T-cell (primary cell): ENCODE data around the gene HS6ST1. TPM values are rescaled to one million over a fixed set of nuclear protein-coding genes. Genes with fewer than 3 reads are reported as not detected.
"Not testable (repeated sequence)": the region's sequence is repeated elsewhere in the genome, so short reads cannot be mapped to it uniquely, and the experiment has no call there.

Source experiments
- ATAC-seq, 4 experiments: fragments of 200-7000 bp in 3 of 4; fragments of 150-1000 bp in 1 of 4; cut with Tn5 transposase; replicated peaks in 1 of 4; 1 replicate in 3 of 4; 2 replicates in 1 of 4; pipeline ENCODE4 v1.10.0; 2021; ENCODE audit warnings: moderate library complexity in 3 of 4, mild to moderate bottlenecking in 2 of 4, moderate number of reproducible peaks in 1 of 4
- CTCF ChIA-PET, 2 donors: fragments of 300-600 bp; sonication (Branson Sonifier 250); formaldehyde crosslinking; loops; one replicate each; lab custom pipeline; 2022; ENCODE audit warnings: antibody characterized with exemption in 2 of 2; lab: Charles Lee
- POLR2A ChIA-PET, 2 donors: fragments of 300-600 bp; sonication (Branson Sonifier 250); formaldehyde crosslinking; loops; one replicate each; lab custom pipeline; 2022; ENCODE audit warnings: antibody characterized with exemption in 2 of 2; lab: Charles Lee
- DNase-seq, 35 experiments: peaks; one replicate each; pipeline versions ENCODE4 v3.0.0 to v3.0.0-alpha.2; 2013 to 2023
- H3K27ac ChIP-seq: one replicate; pipeline ENCODE4 v1.5.1; 2013; ENCODE audit warnings: low read length
- H3K27me3 ChIP-seq, 2 experiments: replicated peaks in 1 of 2; 1 replicate in 1 of 2; 2 replicates in 1 of 2; pipeline versions ENCODE4 v1.6.1 to v1.7.0; 2013; ENCODE audit warnings: low read length in 1 of 2, mixed read lengths in 1 of 2; ENCODE audit not compliant: control insufficient read depth in 2 of 2, insufficient read depth in 2 of 2; ENCODE audit errors: extremely low read depth in 1 of 2
- H3K36me3 ChIP-seq, 2 donors: 1 replicate in 1 of 2; 2 replicates in 1 of 2; pipeline versions ENCODE4 v1.6.1 to v1.7.0; 2013; ENCODE audit warnings: low read length in 1 of 2; ENCODE audit not compliant: control insufficient read depth in 2 of 2, insufficient read depth in 1 of 2; ENCODE audit errors: extremely low read depth in 1 of 2
- H3K4me1 ChIP-seq, 2 experiments: 1 replicate in 1 of 2; 2 replicates in 1 of 2; pipeline versions ENCODE4 v1.6.1 to v1.7.0; 2013; ENCODE audit warnings: low read length in 2 of 2, mixed read lengths in 1 of 2; ENCODE audit not compliant: insufficient read depth in 2 of 2, control insufficient read depth in 1 of 2; ENCODE audit errors: extremely low read depth in 1 of 2
- H3K4me3 ChIP-seq, 2 donors: 1 replicate in 1 of 2; 2 replicates in 1 of 2; pipeline versions ENCODE4 v1.5.1 to v1.7.0; 2013; ENCODE audit warnings: mild to moderate bottlenecking in 2 of 2, low read length in 1 of 2, moderate library complexity in 1 of 2; ENCODE audit not compliant: control insufficient read depth in 1 of 2; ENCODE audit errors: extremely low read depth in 1 of 2
- H3K9me3 ChIP-seq: 2 replicates; pipeline ENCODE4 v1.7.0; 2013
- H3K27ac Mint-ChIP-seq, 2 donors: one replicate each; pipeline ENCODE4 v1.8.0; 2020 to 2021; ENCODE audit warnings: mild to moderate bottlenecking in 2 of 2, mixed read lengths in 2 of 2
- H3K27me3 Mint-ChIP-seq, 2 donors: one replicate each; pipeline ENCODE4 v1.8.0; 2021 to 2022; ENCODE audit warnings: mixed read lengths in 2 of 2
- H3K36me3 Mint-ChIP-seq: one replicate; pipeline ENCODE4 v1.8.0; 2021; ENCODE audit warnings: mixed read lengths
- H3K4me1 Mint-ChIP-seq, 3 donors: one replicate each; pipeline ENCODE4 v1.8.0; 2020 to 2022; ENCODE audit warnings: mixed read lengths in 3 of 3, mild to moderate bottlenecking in 1 of 3
- H3K4me3 Mint-ChIP-seq, 3 donors: one replicate each; pipeline ENCODE4 v1.8.0; 2020 to 2022; ENCODE audit warnings: mild to moderate bottlenecking in 3 of 3, mixed read lengths in 3 of 3, moderate library complexity in 3 of 3
- H3K9me3 Mint-ChIP-seq, 3 donors: one replicate each; pipeline ENCODE4 v1.8.0; 2020 to 2022; ENCODE audit warnings: mixed read lengths in 3 of 3
- WGBS: methylation state at CpG from one replicate; pipeline ENCODE4 v1.1.5; 2013; ENCODE audit warnings: missing lambda C conversion rate; ENCODE audit not compliant: insufficient coverage; 5-methylcytosine and 5-hydroxymethylcytosine counted together
- total RNA-seq, 35 experiments: library from RNA in 6 of 35; stranded (reverse) in 6 of 35; fragments of 120-200 nt in 1 of 35; gene quantifications; one replicate each; pipeline versions ENCODE4 v1.2.1 to v1.2.4 and lab custom pipeline; 2013 to 2026

HS6ST1 gene
- total RNA-seq, 5 donors from 2014 or later (not counting 1 experiment from before 2014, with no cell fraction given) = 7.6 to 15.6 (median 15.4) TPM

GRCh38 chr2:128269990-128270671, 48.5 kb downstream of the HS6ST1 start:
- Histone ChIP-seq H3K27ac (no peak overlapping the region), H3K36me3 (peaks cover 0 to 2% of the 10 kb centered on the region in 2 donors), H3K27me3 (no peaks in the 10 kb centered on the region), H3K4me3 (no peak overlapping the region), H3K4me1 (peaks cover 0 to 27% of the 10 kb centered on the region in 2 experiments), H3K9me3 (no peaks in the 10 kb centered on the region)
- Mint-ChIP-seq H3K27me3 (no peaks in the 10 kb centered on the region), H3K4me1 (peaks cover 8 to 10% (median 8%) of the 10 kb centered on the region in 3 donors), H3K36me3 (peaks cover 12% of the 10 kb centered on the region), H3K4me3 (no peak overlapping the region), H3K27ac (no peak overlapping the region), H3K9me3 (peaks cover 6 to 11% (median 9%) of the 10 kb centered on the region in 3 donors)
- DNase-seq (peak in 1 of 35 experiments; percentile 21), ATAC-seq (no peak)
- POLR2A ChIA-PET = no interaction called here
- WGBS = 87% methylated on average over 15 of the region's 16 CpGs
- CTCF ChIA-PET = interaction anchor here in 1 of 2 donors (0.5 kb wide), 1 partner anchor 22 kb away, joined by 4 read pairs; no protein-coding TSS in a partner anchor

DNA sequence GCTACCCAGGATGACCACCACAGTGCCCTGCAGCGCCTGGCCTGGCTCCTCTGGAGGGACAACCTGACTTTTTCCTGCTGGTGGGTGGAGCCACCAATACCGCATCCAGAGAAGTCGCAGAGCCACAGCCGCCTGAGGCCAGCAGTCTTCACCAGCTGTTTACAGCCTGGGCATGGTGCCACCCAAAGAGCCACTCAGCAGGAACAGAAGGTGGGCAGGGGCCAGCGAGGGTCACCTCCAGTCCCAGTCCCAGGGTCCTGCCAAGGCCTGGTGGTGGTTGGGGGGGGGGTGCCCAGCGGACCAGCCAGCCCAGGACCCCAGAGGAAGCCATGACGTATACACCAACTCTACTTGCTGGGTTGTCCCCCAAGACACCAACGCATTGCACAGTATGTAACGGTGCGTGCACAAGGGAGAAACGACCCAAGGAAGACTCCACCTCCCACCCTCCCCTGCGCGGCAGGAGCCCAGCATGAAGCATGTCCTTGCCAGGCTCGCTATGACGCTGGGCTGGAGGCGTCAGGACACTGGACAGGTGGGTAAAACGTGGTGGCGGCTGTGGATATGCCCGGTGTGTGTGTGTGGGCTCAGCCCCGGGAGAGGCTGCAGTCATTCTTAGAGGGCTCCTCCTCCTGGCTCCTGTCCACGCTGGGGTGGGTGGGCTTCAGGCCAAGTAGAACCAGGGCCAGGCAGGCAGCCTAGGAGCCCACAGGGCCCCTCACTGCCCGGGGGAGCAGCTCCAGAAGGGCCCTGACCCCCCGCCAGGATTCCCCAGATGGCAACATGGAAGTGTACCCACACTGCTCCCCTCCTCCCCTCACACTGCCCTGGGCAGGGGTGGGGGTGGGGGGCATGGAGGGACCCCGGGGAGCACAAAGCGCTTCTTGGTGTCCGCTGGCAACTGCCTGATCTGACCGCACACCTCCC, 49.3 kb downstream of the HS6ST1 start:
- Histone ChIP-seq H3K4me1 (peaks cover 0 to 22% of the 10 kb centered on the region in 2 experiments), H3K4me3 (no peak overlapping the region), H3K9me3 (no peaks in the 10 kb centered on the region), H3K27ac (no peak overlapping the region), H3K36me3 (peaks cover 0 to 2% of the 10 kb centered on the region in 2 donors), H3K27me3 (no peaks in the 10 kb centered on the region)
- Mint-ChIP-seq H3K27me3 (no peaks in the 10 kb centered on the region), H3K9me3 (peaks cover 4 to 5% (median 5%) of the 10 kb centered on the region in 3 donors), H3K36me3 (peaks cover 6% of the 10 kb centered on the region), H3K4me3 (no peak overlapping the region), H3K27ac (no peak overlapping the region), H3K4me1 (peaks cover 7 to 9% (median 8%) of the 10 kb centered on the region in 3 donors)
- ChIA-PET CTCF (no interaction called here), POLR2A (no interaction called here)
- 89% methylated on average over 16 of the region's 27 CpGs for WGBS
- ATAC-seq (no peak), DNase-seq (peak in 1 of 35 experiments; percentile 23)

GRCh38 chr2:128268611-128269010, 50.1 kb downstream of the HS6ST1 start:
- H3K4me3 ChIP-seq, CTCF ChIA-PET, H3K27me3 ChIP-seq, POLR2A ChIA-PET, DNase-seq, H3K27ac ChIP-seq, H3K27me3 Mint-ChIP-seq, H3K4me3 Mint-ChIP-seq, H3K36me3 ChIP-seq, H3K4me1 Mint-ChIP-seq, H3K9me3 ChIP-seq, H3K27ac Mint-ChIP-seq, ATAC-seq, H3K9me3 Mint-ChIP-seq, H3K36me3 Mint-ChIP-seq: not testable (repeated sequence)
- H3K4me1 ChIP-seq = peaks cover 0 to 15% of the 10 kb centered on the region in 2 experiments
- 98% methylated on average over 10 of the region's 23 CpGs for WGBS

DNA sequence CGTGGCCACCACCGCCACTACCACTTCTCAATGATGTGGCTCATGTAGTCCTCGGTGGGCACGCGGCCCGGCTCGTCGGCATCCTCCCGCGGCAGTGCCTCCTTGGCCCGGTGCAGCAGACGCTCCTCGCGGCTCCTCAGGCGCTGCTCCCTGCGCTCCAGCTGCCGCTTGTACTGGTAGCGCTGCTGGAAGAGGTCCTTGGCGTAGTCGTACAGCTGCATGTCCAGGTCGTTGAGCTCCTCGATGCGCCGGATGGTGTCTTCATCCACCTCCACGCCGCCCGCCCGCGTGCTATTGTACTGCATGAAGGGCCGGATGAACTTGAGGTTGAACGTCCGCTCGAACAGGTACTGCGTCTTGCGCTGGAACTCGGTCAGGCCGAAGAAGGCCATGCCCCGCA, 50.5 kb downstream of the HS6ST1 start:
- H3K27me3 Mint-ChIP-seq, CTCF ChIA-PET, H3K4me3 Mint-ChIP-seq, H3K27ac Mint-ChIP-seq, ATAC-seq, H3K9me3 Mint-ChIP-seq, H3K36me3 Mint-ChIP-seq, H3K27me3 ChIP-seq, H3K4me3 ChIP-seq, H3K27ac ChIP-seq, DNase-seq, H3K4me1 Mint-ChIP-seq, POLR2A ChIA-PET, H3K9me3 ChIP-seq, H3K36me3 ChIP-seq: not testable (repeated sequence)
- H3K4me1 ChIP-seq = peaks cover 0 to 11% of the 10 kb centered on the region in 2 experiments
- 97% methylated on average over 20 of the region's 38 CpGs for WGBS

- H3K4me1 ChIP-seq, H3K27me3 ChIP-seq, H3K4me3 ChIP-seq, H3K9me3 ChIP-seq, H3K27ac ChIP-seq, DNase-seq, H3K9me3 Mint-ChIP-seq, CTCF ChIA-PET, H3K27me3 Mint-ChIP-seq, ATAC-seq, H3K4me3 Mint-ChIP-seq, POLR2A ChIA-PET, H3K4me1 Mint-ChIP-seq, H3K36me3 Mint-ChIP-seq, H3K36me3 ChIP-seq, H3K27ac Mint-ChIP-seq: not testable (repeated sequence)
- 93% methylated on average over 5 of the region's 11 CpGs for WGBS
Observed at GRCh38 chr2:128267649-128268048, 51.0 kb downstream of the HS6ST1 start.

DNA sequence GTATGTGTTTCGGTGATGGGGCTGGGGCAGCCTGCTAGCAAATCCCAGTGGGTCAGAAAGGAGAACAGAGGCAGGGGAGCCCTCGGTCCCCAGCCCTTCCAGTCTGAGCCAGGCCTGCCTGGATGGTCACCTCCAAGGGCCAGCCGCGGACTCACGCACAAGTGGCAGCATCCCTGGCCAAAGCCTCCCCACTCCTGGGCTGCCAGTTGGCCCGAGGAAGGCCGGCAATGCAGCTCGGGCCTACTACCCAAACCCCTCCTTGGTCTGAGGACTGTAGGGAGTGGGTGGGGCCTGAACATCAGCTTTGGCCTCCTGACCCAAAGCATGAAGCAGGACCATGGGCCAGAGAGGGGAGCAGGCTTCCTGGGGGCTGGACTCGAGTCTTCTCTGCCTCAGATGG, 51.5 kb downstream of the HS6ST1 start:
- H3K36me3 Mint-ChIP-seq, H3K27me3 Mint-ChIP-seq, H3K27ac Mint-ChIP-seq, H3K4me3 Mint-ChIP-seq, H3K4me1 ChIP-seq, H3K4me1 Mint-ChIP-seq, H3K9me3 Mint-ChIP-seq, H3K27ac ChIP-seq, DNase-seq, H3K27me3 ChIP-seq, H3K36me3 ChIP-seq, POLR2A ChIA-PET, CTCF ChIA-PET, H3K4me3 ChIP-seq, H3K9me3 ChIP-seq, ATAC-seq: not testable (repeated sequence)
- no CpG with 5 or more reads among the region's 9 CpGs for WGBS
